Measurements from ENCODE around the gene PRMT1.

PRMT1 gene

GRCh38 chr19:49704888-49705642 lies 28.0 kb downstream of the PRMT1 start:
- H3K27ac ChIP-seq: no peak overlapping the region
- TF ChIP-seq CTCF (IDR thresholded peaks at IDR 0.05) (no peak), ZFX (IDR thresholded peaks at IDR 0.05; ENCODE audit: borderline replicate concordance) (no peak)

- no peak for TF ChIP-seq CTCF (IDR thresholded peaks at IDR 0.05)
- TF ChIP-seq ZFX (IDR thresholded peaks at IDR 0.05; ENCODE audit: borderline replicate concordance): no peak
- no peak overlapping the region for H3K27ac ChIP-seq
Observed at GRCh38 chr19:49705919-49706318, 28.8 kb downstream of the PRMT1 start.

GRCh38 chr19:49710372-49710951 lies 33.4 kb downstream of the PRMT1 start:
- H3K27ac ChIP-seq: no peak overlapping the region
- no peak for TF ChIP-seq ZFX (IDR thresholded peaks at IDR 0.05; ENCODE audit: borderline replicate concordance)
- TF ChIP-seq CTCF (IDR thresholded peaks at IDR 0.05): no peak

- no peak overlapping the region for H3K27ac ChIP-seq
- TF ChIP-seq ZFX (IDR thresholded peaks at IDR 0.05; ENCODE audit: borderline replicate concordance) (no peak), CTCF (IDR thresholded peaks at IDR 0.05) (no peak)
Observed at GRCh38 chr19:49712397-49712859, 35.4 kb downstream of the PRMT1 start.

GRCh38 chr19:49713236-49713845 lies 36.3 kb downstream of the PRMT1 start:
- 0 out of 2 replicates have a peak overlapping the region, but pooled peaks have one; percentile 12 for H3K27ac ChIP-seq
- TF ChIP-seq ZFX (IDR thresholded peaks at IDR 0.05; ENCODE audit: borderline replicate concordance) (no peak), CTCF (IDR thresholded peaks at IDR 0.05) (no peak)

- TF ChIP-seq ZFX (IDR thresholded peaks at IDR 0.05; ENCODE audit: borderline replicate concordance): no peak
- TF ChIP-seq CTCF (IDR thresholded peaks at IDR 0.05): no peak
- H3K27ac ChIP-seq: no peak overlapping the region
Observed at GRCh38 chr19:49716154-49716553, 39.1 kb downstream of the PRMT1 start.

- TF ChIP-seq ZFX (IDR thresholded peaks at IDR 0.05; ENCODE audit: borderline replicate concordance): no peak
- TF ChIP-seq CTCF (IDR thresholded peaks at IDR 0.05): no peak
- H3K27ac ChIP-seq: no peak overlapping the region
Observed at GRCh38 chr19:49718511-49718910, 41.4 kb downstream of the PRMT1 start.

Measured in 22Rv1 (cell line).